ENCODE results near the gene BLOC1S6.

The BLOC1S6 gene

DNA sequence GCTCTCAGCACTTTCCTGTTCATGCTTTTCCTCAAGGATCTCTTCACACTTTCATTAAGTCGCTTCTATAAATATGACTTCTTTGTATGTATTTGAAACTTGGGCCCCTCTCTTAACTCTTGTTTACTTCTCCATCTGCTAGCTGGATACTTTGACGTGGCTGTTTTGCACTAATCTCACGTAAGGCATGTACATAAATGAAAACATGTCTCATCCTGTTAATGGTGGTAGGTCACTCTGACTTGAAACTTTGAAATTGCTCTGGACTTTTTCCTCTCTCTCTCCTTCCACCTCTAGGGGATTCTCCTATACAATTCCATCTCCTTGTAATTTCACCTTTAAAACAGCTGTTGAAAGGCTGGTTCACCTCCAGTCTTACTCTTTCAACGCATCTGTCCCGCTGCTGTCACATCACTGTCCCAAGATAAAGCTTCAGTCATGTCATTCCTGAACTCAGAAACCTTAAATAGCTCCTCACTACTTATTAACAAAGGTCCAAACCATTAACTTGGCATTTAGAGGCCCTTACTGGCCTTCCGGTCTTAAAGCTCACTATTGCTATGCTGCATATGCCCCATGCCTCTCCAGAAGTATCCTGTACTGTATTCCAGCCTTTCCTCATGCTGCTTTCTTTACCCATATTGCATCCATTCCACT lies 1.2 kb downstream of the BLOC1S6 start:
- DNase-seq, result no peak

GRCh38 chr15:45589256-45589655 lies 2.1 kb downstream of the BLOC1S6 start:
- no peak for DNase-seq

DNA sequence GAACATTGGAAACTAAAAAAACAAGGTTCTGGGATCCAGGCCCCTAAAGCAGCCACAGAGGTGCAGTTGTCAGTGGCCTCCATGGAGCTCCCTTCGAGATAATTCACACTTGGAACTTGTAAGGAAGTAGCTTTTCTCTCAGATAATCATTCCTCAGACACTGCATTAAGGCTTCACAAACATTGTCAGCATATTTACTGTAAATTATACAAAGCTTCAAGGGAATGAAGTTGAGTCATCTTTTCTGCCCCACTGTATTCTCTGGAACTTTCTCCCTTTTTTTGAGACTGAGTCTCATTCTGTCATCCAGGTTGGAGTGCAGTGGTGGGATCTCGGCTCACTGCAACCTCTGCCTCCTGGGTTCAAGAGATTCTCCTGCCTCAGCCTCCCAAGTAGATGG lies 7.1 kb downstream of the BLOC1S6 start:
- no peak for DNase-seq

DNA sequence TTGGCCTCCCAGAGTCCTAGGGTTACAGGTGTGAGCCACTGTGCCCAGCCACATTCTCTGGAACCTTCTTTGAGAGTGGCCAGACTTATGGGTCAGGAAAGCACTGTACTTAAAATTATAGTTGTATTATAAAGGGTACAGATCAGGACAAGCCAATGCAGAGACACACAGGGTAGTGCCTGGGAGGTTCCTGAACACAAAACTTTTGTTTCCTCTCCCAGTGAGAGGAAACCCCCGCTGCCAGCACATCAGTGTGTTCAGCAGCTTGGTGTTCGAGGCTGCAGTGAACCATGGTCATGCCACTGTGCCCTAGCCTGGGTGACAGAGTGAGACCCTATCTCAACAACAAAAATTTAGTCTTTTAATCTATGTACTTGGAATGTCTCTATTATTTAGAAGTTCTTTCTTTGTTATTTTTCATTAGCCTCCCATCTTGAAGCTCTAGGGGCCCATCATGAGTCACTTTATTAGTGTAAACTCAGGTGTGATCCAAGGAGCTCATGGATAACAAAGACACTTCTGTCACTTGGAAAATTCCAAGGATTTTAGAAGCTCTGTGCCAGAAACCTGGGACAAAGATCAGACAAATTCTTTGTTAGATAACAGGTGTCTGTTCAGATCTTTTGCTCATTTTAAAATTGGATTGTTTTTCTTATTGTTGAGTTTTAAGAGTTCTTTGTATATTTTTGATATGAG lies 7.8 kb downstream of the BLOC1S6 start:
- DNase-seq, result no peak

- no peak for DNase-seq
Measured at GRCh38 chr15:45603881-45604280, 16.7 kb downstream of the BLOC1S6 start.

GRCh38 chr15:45604326-45604725 lies 17.1 kb downstream of the BLOC1S6 start:
- DNase-seq, result no peak

DNA sequence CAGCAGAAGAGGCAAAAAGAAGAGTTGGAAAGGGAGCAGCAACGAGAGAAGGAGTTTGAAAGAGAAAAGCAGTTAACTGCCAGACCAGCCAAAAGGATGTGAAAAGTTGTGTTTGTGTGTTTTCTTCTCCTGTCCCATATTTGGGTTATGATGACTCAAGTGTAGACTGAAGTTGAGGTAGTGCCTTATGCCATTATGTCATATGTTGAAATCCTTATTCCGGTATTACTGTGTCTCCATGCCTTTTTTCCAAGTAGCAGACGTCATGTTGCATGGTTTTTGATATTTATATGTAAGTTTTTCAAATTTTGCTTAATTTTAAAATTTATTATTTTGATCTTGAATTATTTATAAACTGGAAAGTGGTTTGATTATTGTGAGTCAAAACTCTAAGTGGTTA lies 19.2 kb downstream of the BLOC1S6 start:
- no peak for DNase-seq

- DNase-seq, result no peak
Measured at GRCh38 chr15:45606841-45607240, 19.7 kb downstream of the BLOC1S6 start.

DNA sequence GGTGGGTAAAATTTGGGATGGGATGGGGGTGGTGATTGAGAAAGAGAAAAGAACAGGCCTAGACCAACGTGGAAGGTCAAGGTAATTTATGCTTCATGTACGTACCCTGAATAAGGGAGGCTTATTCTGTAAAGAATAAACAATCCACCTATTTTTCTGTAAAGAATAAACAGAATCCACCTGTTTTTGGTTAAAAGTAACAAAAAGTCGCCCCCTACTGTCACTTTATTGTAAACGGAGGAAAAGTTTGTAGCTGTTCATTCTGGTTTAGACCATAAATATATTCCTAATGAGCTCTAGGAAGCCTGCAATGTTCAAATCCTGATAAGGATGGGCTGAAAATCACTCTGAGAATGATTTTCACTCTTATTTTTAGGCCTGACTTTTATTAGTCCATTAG lies 24.1 kb downstream of the BLOC1S6 start:
- no peak for DNase-seq

- no peak for DNase-seq
Measured at GRCh38 chr15:45612790-45613415, 25.7 kb downstream of the BLOC1S6 start.

GRCh38 chr15:45616901-45617323 lies 29.7 kb downstream of the BLOC1S6 start:
- DNase-seq, result no peak

GRCh38 chr15:45618813-45619212 lies 31.6 kb downstream of the BLOC1S6 start:
- DNase-seq, result no peak

- DNase-seq, result no peak
Measured at GRCh38 chr15:45628136-45628535, 41.0 kb downstream of the BLOC1S6 start.

DNA sequence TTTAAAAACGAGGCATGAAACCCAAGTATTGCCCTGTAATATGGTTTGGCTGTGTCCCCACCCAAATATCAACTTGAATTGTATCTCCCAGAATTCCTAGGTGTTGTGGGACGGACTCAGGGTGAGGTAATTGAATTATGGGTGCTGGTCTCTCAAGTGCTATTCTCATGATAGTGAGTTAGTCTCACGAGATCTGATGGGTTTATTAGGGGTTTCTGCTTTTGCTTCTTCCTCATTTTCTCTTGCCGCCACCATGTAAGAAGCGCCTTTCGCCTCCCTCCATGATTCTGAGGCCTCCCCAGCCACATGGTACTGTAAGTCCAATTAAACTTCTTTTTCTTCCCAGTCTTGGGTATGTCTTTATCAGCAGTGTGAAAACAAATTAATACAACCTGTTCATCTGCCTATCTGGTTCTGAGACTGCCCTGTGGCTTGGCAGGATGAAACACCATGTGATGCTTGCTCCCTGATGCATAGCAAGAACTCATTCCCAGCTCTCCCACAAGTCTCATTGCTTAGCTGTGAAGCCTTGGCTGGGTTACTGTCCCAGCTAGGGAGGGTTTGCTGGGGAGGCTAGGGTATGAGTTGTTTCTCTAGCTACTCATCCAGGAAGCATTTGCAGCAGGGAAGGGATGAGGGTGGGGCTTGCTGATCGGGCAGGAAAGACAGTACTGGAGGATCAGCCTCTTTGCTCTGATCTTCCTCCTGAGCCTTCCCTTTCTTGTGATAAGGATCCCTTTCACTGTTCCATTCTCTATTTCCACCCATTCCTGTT lies 43.9 kb downstream of the BLOC1S6 start:
- DNase-seq, result no peak

- no peak for DNase-seq
Measured at GRCh38 chr15:45631776-45632175, 44.6 kb downstream of the BLOC1S6 start.

DNA sequence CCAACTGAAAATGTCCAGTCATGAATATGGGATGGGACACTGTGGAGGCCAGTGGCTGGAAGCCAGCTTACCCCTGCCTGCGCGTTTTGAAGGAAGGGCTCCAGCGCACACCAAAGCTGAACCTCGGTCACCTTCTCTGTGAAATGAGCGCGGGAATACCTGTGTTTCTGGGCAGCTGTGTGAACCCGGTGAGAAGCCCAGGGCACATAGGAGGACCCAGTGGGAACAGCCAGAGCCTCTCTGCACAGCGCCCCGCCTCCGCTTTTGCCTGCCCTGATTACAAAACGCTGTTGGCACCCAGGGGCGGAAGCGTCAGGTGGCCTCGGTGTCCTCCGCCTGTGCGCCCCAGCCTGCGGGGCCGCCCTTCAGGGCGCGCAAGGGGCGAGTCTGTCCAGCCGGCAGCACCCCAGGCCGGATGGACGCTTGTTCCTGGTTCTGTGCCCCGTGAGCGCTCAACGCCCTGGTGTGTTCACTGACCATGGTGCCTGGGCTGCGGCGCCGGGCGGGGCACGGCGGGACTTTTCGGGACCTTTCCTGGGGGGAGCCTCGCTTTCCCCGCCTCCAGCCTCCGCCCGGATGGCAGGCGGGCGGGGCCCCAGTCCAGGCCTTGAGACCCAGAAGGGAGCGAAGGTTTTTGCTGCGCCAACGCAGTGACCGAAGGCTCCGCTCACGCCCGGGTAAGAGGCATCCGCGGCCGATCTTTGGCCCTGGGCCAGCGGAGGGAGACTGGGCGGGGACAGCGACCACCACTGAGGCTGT lies 47.4 kb downstream of the BLOC1S6 start, which contains the start of gene SQOR:
Gene SQOR (plus strand): TSS at position 598 of the 759 bp plus-strand sequence. CDS start 23,895 bp downstream, outside the sequence.
- DNase-seq, result no peak

DNA sequence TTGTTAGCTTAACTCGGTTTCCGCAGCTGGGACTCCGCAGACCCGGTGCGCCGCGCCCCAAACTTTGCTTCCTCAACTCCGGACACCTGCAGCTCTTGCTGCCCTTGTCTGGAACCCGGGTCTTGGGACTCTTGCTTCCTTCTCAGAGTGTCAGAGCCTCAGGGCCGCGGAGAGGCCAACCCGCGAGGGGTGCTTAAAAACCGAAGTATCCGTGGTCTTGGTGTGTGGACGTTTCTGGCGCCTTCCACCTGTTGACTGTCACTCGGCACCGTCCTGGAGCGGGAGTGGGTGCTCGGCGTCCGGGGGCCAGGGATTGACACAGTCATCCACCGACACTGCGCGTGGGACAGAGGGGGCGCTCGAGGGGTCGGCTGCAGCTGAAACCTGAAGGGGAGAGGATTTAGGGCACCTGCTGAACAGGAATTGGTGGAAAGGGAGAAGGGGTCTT lies 48.0 kb downstream of the BLOC1S6 start:
- DNase-seq, result no peak

DNA sequence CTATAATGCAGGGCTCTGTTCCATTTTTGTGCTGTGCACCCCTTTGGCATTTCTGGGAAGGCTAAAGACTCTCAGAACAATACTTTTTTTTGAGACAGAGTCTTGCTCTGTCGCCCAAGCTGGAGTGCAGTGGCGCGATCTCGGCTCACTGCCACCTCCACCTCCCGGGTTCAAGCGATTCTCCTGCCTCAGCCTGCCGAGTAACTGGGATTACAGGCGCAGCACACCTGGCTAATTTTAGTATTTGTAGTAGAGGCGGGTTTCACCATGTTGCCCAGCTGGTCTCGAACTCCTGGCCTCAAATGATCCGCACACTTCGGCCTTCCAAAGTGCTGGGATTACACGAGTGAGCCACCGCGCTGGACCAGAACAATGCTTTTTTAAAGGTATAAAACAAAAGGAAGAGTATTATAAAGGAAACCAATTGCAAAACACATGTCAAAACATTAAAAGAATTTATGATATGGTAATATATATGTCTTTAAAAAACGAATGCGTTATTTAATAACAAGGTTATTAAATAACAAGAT lies 48.6 kb downstream of the BLOC1S6 start:
- no peak for DNase-seq

DNA sequence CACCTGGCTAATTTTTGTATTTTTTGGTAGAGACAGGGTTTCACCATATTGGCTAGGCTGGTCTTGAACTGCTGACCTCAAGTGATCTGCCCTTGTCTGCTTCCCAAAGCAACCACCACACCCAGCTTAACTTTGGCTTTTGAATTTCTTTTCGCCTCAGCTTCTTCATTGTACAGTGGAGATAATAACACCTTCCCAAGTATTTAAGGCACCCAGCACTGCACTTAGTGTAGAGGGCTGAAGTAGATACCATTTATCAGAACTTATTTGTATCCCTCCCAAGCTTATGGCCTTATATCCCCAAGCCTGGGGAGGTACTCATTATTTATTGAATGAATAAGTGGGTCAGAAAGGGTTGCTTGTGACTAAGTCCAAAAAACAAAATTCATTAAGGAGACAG lies 50.0 kb downstream of the BLOC1S6 start:
- DNase-seq, result no peak

GRCh38 chr15:45637552-45638033 lies 50.4 kb downstream of the BLOC1S6 start:
- no peak for DNase-seq

GRCh38 chr15:45640616-45641015 lies 53.4 kb downstream of the BLOC1S6 start:
- no peak for DNase-seq

GRCh38 chr15:45641374-45641781 lies 54.2 kb downstream of the BLOC1S6 start:
- DNase-seq, result no peak

All from NCI-H2171 (cell line).